RWPE1 (cell line): ENCODE measurements around the gene USP13.

Source experiments
- CTCF ChIA-PET: fragments of 350-600 bp; sonication (Branson Sonifier 250); formaldehyde crosslinking; extraction: SDS; loops from one replicate; lab custom pipeline; 2021; lab: Yijun Ruan, JAX
- POLR2A ChIA-PET: fragments of 400-600 bp; formaldehyde crosslinking; extraction: SDS; loops from one replicate; lab custom pipeline; 2020; ENCODE audit warnings: antibody characterized with exemption; ENCODE audit not compliant: low non-redundant PET; lab: Yijun Ruan, JAX
- DNase-seq: peaks from one replicate; pipeline ENCODE4 v3.0.0; 2012; ENCODE audit warnings: low spot score
- H3K27ac ChIP-seq: fragments of 450-650 bp; 2 replicates; pipeline ENCODE4 v1.5.1; 2017
- TF ChIP-seq, protein P1 (sequence below): fragments of 450-650 bp; conservative IDR thresholded peaks from 2 replicates; pipeline ENCODE4 v1.5.1; 2017; ENCODE audit warnings: low read depth, mild to moderate bottlenecking

USP13 gene

DNA sequence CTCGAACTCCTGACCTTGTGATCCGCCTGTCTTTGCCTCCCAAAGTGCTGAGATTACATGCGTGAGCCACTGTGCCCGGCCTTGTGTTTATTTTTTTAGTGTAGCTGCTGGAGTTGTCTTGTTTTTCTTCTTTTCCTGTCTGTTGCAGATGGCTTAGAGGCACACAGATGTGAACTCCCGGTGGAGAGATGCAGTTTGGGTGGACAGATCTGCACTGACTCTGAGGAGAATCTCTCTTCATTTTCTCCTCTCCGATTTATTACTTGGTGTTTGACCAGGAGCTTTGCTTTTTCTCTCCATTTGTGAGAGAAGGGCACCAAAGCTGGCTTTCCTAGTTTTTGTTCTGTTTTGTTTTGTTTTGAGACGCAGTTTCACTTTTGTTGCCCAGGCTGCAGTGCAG is 62.7 kb downstream of the USP13 start:
- ChIA-PET CTCF (no interaction called here), POLR2A (no interaction called here)
- DNase-seq, result no peak
- no peak overlapping the region for H3K27ac ChIP-seq
- TF ChIP-seq, protein P1, sequence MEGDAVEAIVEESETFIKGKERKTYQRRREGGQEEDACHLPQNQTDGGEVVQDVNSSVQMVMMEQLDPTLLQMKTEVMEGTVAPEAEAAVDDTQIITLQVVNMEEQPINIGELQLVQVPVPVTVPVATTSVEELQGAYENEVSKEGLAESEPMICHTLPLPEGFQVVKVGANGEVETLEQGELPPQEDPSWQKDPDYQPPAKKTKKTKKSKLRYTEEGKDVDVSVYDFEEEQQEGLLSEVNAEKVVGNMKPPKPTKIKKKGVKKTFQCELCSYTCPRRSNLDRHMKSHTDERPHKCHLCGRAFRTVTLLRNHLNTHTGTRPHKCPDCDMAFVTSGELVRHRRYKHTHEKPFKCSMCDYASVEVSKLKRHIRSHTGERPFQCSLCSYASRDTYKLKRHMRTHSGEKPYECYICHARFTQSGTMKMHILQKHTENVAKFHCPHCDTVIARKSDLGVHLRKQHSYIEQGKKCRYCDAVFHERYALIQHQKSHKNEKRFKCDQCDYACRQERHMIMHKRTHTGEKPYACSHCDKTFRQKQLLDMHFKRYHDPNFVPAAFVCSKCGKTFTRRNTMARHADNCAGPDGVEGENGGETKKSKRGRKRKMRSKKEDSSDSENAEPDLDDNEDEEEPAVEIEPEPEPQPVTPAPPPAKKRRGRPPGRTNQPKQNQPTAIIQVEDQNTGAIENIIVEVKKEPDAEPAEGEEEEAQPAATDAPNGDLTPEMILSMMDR, result no peak

GRCh38 chr3:179716226-179716625 is 63.4 kb downstream of the USP13 start:
- ChIA-PET CTCF (no interaction called here), POLR2A (no interaction called here)

DNA sequence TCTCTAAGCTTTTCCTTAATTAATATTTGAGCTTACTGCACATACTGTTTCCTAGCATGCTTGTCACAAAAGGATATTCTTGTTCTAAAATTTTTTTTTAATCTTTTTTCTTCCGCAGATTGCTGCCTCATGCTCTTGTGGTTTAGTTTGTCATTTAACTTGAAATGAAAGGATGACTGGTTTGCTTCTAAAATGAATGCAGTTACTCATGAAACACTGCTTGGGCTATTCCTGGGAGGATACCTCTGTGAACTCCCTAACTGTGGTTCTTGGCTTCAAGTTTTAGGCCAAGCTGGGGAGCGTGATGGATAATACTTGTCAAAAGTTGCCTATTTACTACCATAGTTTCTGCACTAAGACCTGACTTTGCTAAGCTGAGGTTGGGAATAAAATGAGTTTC is 64.0 kb downstream of the USP13 start:
- DNase-seq, result no peak
- ChIA-PET POLR2A (no interaction called here), CTCF (no interaction called here)
- TF ChIP-seq, protein P1, result no peak
- no peak overlapping the region for H3K27ac ChIP-seq

More at GRCh38 chr3:179716226-179716625, 63.4 kb downstream of the USP13 start:
- H3K27ac ChIP-seq, result no peak overlapping the region
- TF ChIP-seq, protein P1, result no peak
- DNase-seq, result no peak

DNA sequence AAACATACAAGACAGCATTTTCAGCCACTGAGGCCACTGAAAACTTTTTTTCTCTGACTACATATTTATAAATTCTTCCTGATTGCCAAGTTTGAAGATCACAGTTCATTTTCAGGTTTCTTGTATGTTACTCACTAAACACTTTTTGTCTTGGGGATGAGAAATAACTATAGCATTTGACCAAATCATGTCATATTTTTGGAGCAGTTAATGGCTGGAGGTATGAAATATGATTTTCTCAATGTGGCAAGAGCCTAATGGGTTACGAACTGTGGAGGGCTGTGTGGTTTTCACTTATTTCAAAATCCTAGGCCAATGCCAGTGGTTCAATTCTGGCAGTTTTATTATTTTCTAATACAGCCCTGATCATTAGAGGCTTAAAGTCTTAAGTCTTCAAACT is 64.4 kb downstream of the USP13 start:
- ChIA-PET POLR2A (no interaction called here), CTCF (no interaction called here)
- no peak overlapping the region for H3K27ac ChIP-seq

GRCh38 chr3:179719048-179719734 is 66.4 kb downstream of the USP13 start:
- H3K27ac ChIP-seq, result no peak overlapping the region
- CTCF ChIA-PET, result no interaction called here
- no peak for DNase-seq
- TF ChIP-seq, protein P1, result no peak
- POLR2A ChIA-PET, result no interaction called here

More for the DNA sequence above, 64.4 kb downstream of the USP13 start:
- DNase-seq, result no peak
- TF ChIP-seq, protein P1, result no peak

DNA sequence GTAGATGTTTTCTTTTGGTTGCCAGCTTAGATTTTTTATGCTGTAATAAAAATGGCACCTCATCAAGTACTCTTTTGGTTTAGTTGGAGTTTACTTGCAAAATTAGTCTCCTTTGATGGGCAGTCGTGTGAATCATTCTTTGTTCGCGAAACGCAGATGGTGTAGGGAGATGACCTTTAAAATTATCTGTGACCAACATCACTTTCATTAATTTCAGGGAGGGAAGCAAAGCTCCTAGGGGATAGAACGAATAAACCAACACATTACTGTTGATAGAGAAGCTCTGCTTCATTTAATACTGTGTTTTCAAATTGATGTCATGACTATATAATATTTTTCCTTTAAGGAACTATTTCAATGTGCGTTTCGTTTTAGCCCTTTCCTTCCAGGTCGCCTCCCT is 67.4 kb downstream of the USP13 start:
- H3K27ac ChIP-seq, result no peak overlapping the region
- TF ChIP-seq, protein P1, result no peak
- DNase-seq, result no peak
- POLR2A ChIA-PET, result no interaction called here
- CTCF ChIA-PET, result no interaction called here
